IMR-90 (cell line): ENCODE results near the gene CAVIN1.

ENCODE experiments used
- CTCF ChIP-seq: conservative IDR thresholded peaks from 2 replicates; pipeline ENCODE4 v1.5.1; 2012; ENCODE audit warnings: mild to moderate bottlenecking, low read depth, low read length, improper control_type of control experiment
- FOS ChIP-seq: fragments of 150-350 bp; IDR thresholded peaks from 2 replicates; pipeline ENCODE4 v1.6.1; 2016; ENCODE audit warnings: low read depth, low read length

GRCh38 chr17:42406615-42407288 is 16.3 kb downstream of the CAVIN1 start:
- TF ChIP-seq CTCF (no peak), FOS (no peak)
